ENCODE results near the gene PTCH2.
"Not testable (repeated sequence)": the region's sequence is repeated elsewhere in the genome, so short reads cannot be mapped to it uniquely, and the experiment has no call there.

PTCH2 gene

GRCh38 chr1:44842862-44843655 is at the start of gene PTCH2:
Gene PTCH2, minus strand, starts transcription at chr1:44843253. Its CDS starts 321 bp downstream, at chr1:44842932.
- DNase-seq = no peak

GRCh38 chr1:44890007-44890406 is 47.0 kb upstream of the PTCH2 start:
- no peak for DNase-seq

- no peak for DNase-seq
Measured at GRCh38 chr1:44885406-44885805, 42.4 kb upstream of the PTCH2 start.

GRCh38 chr1:44884746-44885145 is 41.7 kb upstream of the PTCH2 start:
- DNase-seq = no peak

GRCh38 chr1:44881011-44881632 is 38.1 kb upstream of the PTCH2 start:
- DNase-seq = no peak

- no peak for DNase-seq
Measured at GRCh38 chr1:44874155-44874554, 31.1 kb upstream of the PTCH2 start.

- no peak for DNase-seq
Measured at GRCh38 chr1:44870096-44870495, 27.0 kb upstream of the PTCH2 start.

- no peak for DNase-seq
Measured at GRCh38 chr1:44867801-44868200, 24.7 kb upstream of the PTCH2 start.

GRCh38 chr1:44862829-44863401 is 19.9 kb upstream of the PTCH2 start:
- no peak for DNase-seq

- no peak for DNase-seq
Measured at GRCh38 chr1:44860891-44861425, 17.9 kb upstream of the PTCH2 start.

- no peak for DNase-seq
Measured at GRCh38 chr1:44860331-44860730, 17.3 kb upstream of the PTCH2 start.

- DNase-seq = no peak
Measured at GRCh38 chr1:44857446-44857845, 14.4 kb upstream of the PTCH2 start.

GRCh38 chr1:44855742-44856141 is 12.7 kb upstream of the PTCH2 start:
- no peak for DNase-seq

GRCh38 chr1:44854970-44855369 is 11.9 kb upstream of the PTCH2 start:
- DNase-seq = no peak

- no peak for DNase-seq
Measured at GRCh38 chr1:44853201-44853600, 10.1 kb upstream of the PTCH2 start.

GRCh38 chr1:44851308-44851707 is 8.3 kb upstream of the PTCH2 start:
- no peak for DNase-seq

GRCh38 chr1:44849575-44850132 is 6.6 kb upstream of the PTCH2 start:
- DNase-seq = no peak

- DNase-seq = no peak
Measured at GRCh38 chr1:44848456-44849181, 5.6 kb upstream of the PTCH2 start.

- no peak for DNase-seq
Measured at GRCh38 chr1:44847845-44848244, 4.8 kb upstream of the PTCH2 start.

GRCh38 chr1:44846985-44847384 is 3.9 kb upstream of the PTCH2 start:
- DNase-seq = no peak

- no peak for DNase-seq
Measured at GRCh38 chr1:44842486-44842861, 579 bp downstream of the PTCH2 start.

GRCh38 chr1:44839576-44839975 is 3.5 kb downstream of the PTCH2 start:
- DNase-seq = no peak

- DNase-seq = not testable (repeated sequence)
Measured at GRCh38 chr1:44838294-44838693, 4.8 kb downstream of the PTCH2 start.
